RWPE1 (cell line): ENCODE data around the gene PLCD3.

Experiments
- CTCF ChIA-PET: fragments of 350-600 bp; sonication (Branson Sonifier 250); formaldehyde crosslinking; extraction: SDS; loops from one replicate; lab custom pipeline; 2021; lab: Yijun Ruan, JAX
- POLR2A ChIA-PET: fragments of 400-600 bp; formaldehyde crosslinking; extraction: SDS; loops from one replicate; lab custom pipeline; 2020; ENCODE audit warnings: antibody characterized with exemption; ENCODE audit not compliant: low non-redundant PET; lab: Yijun Ruan, JAX
- DNase-seq: peaks from one replicate; pipeline ENCODE4 v3.0.0; 2012; ENCODE audit warnings: low spot score
- H3K27ac ChIP-seq: fragments of 450-650 bp; 2 replicates; pipeline ENCODE4 v1.5.1; 2017
- CTCF ChIP-seq: fragments of 450-650 bp; conservative IDR thresholded peaks from 2 replicates; pipeline ENCODE4 v1.5.1; 2017; ENCODE audit warnings: low read depth, mild to moderate bottlenecking

Gene PLCD3

GRCh38 chr17:45132320-45132571 is at the start of gene PLCD3:
TSS of gene PLCD3 (minus strand) at chr17:45132515. CDS start at chr17:45132410, 105 bp downstream.
- POLR2A ChIA-PET, result no interaction called here
- CTCF ChIA-PET, result interaction anchor here (0.6 to 2.3 kb wide), 13 partner anchors 12 to 301 kb away, joined by 3 to 11 read pairs (median 3); partner anchors contain the start of gene HEXIM1
- no peak for DNase-seq
- peak within 1 kb of the TSS; percentile 100 for H3K27ac ChIP-seq
- TF ChIP-seq CTCF, result no peak

- TF ChIP-seq CTCF, result no peak
- CTCF ChIA-PET, result interaction anchor here (1.0 kb wide), 1 partner anchor 22 kb away, joined by 8 read pairs; no protein-coding TSS in a partner anchor
- DNase-seq, result no peak
- POLR2A ChIA-PET, result interaction anchor here (0.6 kb wide), 1 partner anchor 22 kb away, joined by 3 read pairs; no protein-coding TSS in a partner anchor
- peak overlapping the region; percentile 100 for H3K27ac ChIP-seq
Measured at GRCh38 chr17:45177563-45177962, 45.2 kb upstream of the PLCD3 start.

- no peak for TF ChIP-seq CTCF
- CTCF ChIA-PET, result interaction anchor here (0.8 kb wide), 1 partner anchor 40 kb away, joined by 4 read pairs; the partner anchor contains the start of gene ACBD4
- DNase-seq, result no peak
- POLR2A ChIA-PET, result interaction anchor here (0.6 to 1.3 kb wide), 2 partner anchors 10 to 15 kb away, joined by 3 to 6 read pairs; no protein-coding TSS in a partner anchor
- H3K27ac ChIP-seq, result peak overlapping the region; percentile 100
Measured at GRCh38 chr17:45175759-45176115, 43.4 kb upstream of the PLCD3 start.

GRCh38 chr17:45172541-45173286 is 40.4 kb upstream of the PLCD3 start:
- H3K27ac ChIP-seq, result peak overlapping the region; percentile 100
- POLR2A ChIA-PET, result interaction anchor here (0.5 to 3.6 kb wide), 8 partner anchors 10 to 125 kb away, joined by 3 to 51 read pairs (median 4); partner anchors contain the start of genes HEXIM1 and HEXIM2
- DNase-seq, result peak; percentile 89
- CTCF ChIA-PET, result interaction anchor here (0.5 to 3.8 kb wide), 9 partner anchors 11 to 665 kb away, joined by 3 to 27 read pairs (median 4); partner anchors contain the start of genes ACBD4, HEXIM1 and HEXIM2
- no peak for TF ChIP-seq CTCF

GRCh38 chr17:45172232-45172540 is 39.9 kb upstream of the PLCD3 start:
- H3K27ac ChIP-seq, result peak overlapping the region; percentile 100
- no peak for DNase-seq
- POLR2A ChIA-PET, result interaction anchor here (0.5 to 3.6 kb wide), 7 partner anchors 11 to 125 kb away, joined by 3 to 51 read pairs (median 5); partner anchors contain the start of genes HEXIM1 and HEXIM2
- TF ChIP-seq CTCF, result no peak
- CTCF ChIA-PET, result interaction anchor here (0.5 to 3.8 kb wide), 6 partner anchors 11 to 63 kb away, joined by 3 to 27 read pairs (median 4); partner anchors contain the start of genes HEXIM1 and HEXIM2
